Measurements from ENCODE around the gene SEC63.

The SEC63 gene

GRCh38 chr6:107871016-107871415 is 87.0 kb downstream of the SEC63 start:
- peaks cover 68% of the 10 kb centered on the region for H3K36me3 ChIP-seq
- H3K4me3 ChIP-seq (ENCODE audit: low read depth in 1 of 2, low read length in 1 of 2): no peak overlapping the region
- no peak for TF ChIP-seq CTCF (IDR thresholded peaks at IDR 0.05)
- no peaks in the 10 kb centered on the region for H3K4me1 ChIP-seq (ENCODE audit: control insufficient read depth in 1 of 2, insufficient read depth in 1 of 2, low read depth in 1 of 2, low read length in 1 of 2)
- no peak overlapping the region for H3K27ac ChIP-seq
- no peaks in the 10 kb centered on the region for H3K27me3 ChIP-seq
- H3K9me3 ChIP-seq: no peaks in the 10 kb centered on the region

GRCh38 chr6:107870381-107870780 is 87.6 kb downstream of the SEC63 start:
- Histone ChIP-seq H3K4me3 (ENCODE audit: low read depth in 1 of 2, low read length in 1 of 2) (no peak overlapping the region), H3K4me1 (ENCODE audit: control insufficient read depth in 1 of 2, insufficient read depth in 1 of 2, low read depth in 1 of 2, low read length in 1 of 2) (no peaks in the 10 kb centered on the region), H3K27me3 (no peaks in the 10 kb centered on the region), H3K9me3 (no peaks in the 10 kb centered on the region), H3K27ac (no peak overlapping the region), H3K36me3 (peaks cover 64% of the 10 kb centered on the region)
- TF ChIP-seq CTCF (IDR thresholded peaks at IDR 0.05): no peak

GRCh38 chr6:107869871-107870270 is 88.1 kb downstream of the SEC63 start:
- Histone ChIP-seq H3K4me3 (ENCODE audit: low read depth in 1 of 2, low read length in 1 of 2) (no peak overlapping the region), H3K4me1 (ENCODE audit: control insufficient read depth in 1 of 2, insufficient read depth in 1 of 2, low read depth in 1 of 2, low read length in 1 of 2) (no peaks in the 10 kb centered on the region), H3K27ac (no peak overlapping the region), H3K27me3 (no peaks in the 10 kb centered on the region), H3K36me3 (peaks cover 59% of the 10 kb centered on the region), H3K9me3 (no peaks in the 10 kb centered on the region)
- no peak for TF ChIP-seq CTCF (IDR thresholded peaks at IDR 0.05)

- no peak overlapping the region for H3K27ac ChIP-seq
- H3K4me1 ChIP-seq (ENCODE audit: control insufficient read depth in 1 of 2, insufficient read depth in 1 of 2, low read depth in 1 of 2, low read length in 1 of 2): no peaks in the 10 kb centered on the region
- no peak for TF ChIP-seq CTCF (IDR thresholded peaks at IDR 0.05)
- H3K4me3 ChIP-seq (ENCODE audit: low read depth in 1 of 2, low read length in 1 of 2): no peak overlapping the region
- peaks cover 53% of the 10 kb centered on the region for H3K36me3 ChIP-seq
- no peaks in the 10 kb centered on the region for H3K9me3 ChIP-seq
- H3K27me3 ChIP-seq: no peaks in the 10 kb centered on the region
Observed at GRCh38 chr6:107868867-107869611, 89.0 kb downstream of the SEC63 start.

GRCh38 chr6:107867302-107867615 is 90.7 kb downstream of the SEC63 start:
- Histone ChIP-seq H3K4me1 (ENCODE audit: control insufficient read depth in 1 of 2, insufficient read depth in 1 of 2, low read depth in 1 of 2, low read length in 1 of 2) (no peaks in the 10 kb centered on the region), H3K27me3 (no peaks in the 10 kb centered on the region), H3K4me3 (ENCODE audit: low read depth in 1 of 2, low read length in 1 of 2) (no peak overlapping the region), H3K36me3 (peaks cover 42% of the 10 kb centered on the region), H3K27ac (no peak overlapping the region), H3K9me3 (no peaks in the 10 kb centered on the region)
- TF ChIP-seq CTCF (IDR thresholded peaks at IDR 0.05): no peak
